ENCODE measurements around the gene SCN4B.

DNA sequence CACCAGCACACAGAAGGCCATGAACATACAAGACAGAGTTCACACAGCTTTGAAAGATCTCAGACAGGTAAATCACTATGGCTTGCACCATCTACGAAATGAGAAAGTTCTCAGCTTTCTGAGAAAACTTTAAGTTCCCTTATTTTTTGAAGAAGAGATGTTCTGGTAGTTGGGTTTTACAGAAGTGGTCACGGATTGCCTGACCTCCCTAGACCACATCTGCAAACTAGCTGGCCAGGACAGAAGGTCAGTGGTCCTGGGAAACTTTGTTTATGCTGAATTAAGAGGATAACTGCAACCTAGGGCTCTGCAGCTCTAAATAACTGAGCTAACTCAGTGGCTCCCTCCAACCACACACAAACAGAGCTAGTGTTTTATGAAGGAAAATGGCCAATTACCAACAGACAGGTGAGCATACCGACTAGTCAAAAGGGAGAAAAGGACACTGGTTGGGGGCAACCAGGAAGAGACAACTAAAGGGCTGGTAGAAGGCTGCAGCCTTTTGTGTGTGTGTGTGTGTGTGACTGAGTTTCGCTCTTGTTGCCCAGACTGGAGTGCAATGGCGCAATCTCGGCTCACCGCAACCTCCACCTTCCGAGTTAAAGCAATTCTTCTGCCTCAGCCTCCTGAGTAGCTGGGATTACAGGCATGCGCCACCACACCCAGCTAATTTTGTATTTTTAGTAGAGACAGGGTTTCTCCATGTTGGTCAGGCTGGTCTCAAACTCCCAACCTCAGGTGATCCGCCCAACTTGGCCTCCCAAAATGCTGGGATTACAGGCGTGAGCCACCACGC is 32.4 kb upstream of the SCN4B start:
- TF ChIP-seq, protein P1, sequence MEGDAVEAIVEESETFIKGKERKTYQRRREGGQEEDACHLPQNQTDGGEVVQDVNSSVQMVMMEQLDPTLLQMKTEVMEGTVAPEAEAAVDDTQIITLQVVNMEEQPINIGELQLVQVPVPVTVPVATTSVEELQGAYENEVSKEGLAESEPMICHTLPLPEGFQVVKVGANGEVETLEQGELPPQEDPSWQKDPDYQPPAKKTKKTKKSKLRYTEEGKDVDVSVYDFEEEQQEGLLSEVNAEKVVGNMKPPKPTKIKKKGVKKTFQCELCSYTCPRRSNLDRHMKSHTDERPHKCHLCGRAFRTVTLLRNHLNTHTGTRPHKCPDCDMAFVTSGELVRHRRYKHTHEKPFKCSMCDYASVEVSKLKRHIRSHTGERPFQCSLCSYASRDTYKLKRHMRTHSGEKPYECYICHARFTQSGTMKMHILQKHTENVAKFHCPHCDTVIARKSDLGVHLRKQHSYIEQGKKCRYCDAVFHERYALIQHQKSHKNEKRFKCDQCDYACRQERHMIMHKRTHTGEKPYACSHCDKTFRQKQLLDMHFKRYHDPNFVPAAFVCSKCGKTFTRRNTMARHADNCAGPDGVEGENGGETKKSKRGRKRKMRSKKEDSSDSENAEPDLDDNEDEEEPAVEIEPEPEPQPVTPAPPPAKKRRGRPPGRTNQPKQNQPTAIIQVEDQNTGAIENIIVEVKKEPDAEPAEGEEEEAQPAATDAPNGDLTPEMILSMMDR (IDR thresholded peaks at IDR 0.05), result no peak
- no peak for TF ChIP-seq POLR2A (IDR thresholded peaks at IDR 0.05)

All from Peyer's patch (tissue), 4 donors.